Measurements from ENCODE around the gene CREB3L4. TPM values are rescaled to one million over a fixed set of nuclear protein-coding genes. Genes with fewer than 3 reads are reported as not detected.

CREB3L4 gene
- total RNA-seq, 2 experiments from 2014 or later, result 8.3 to 8.8 TPM

DNA sequence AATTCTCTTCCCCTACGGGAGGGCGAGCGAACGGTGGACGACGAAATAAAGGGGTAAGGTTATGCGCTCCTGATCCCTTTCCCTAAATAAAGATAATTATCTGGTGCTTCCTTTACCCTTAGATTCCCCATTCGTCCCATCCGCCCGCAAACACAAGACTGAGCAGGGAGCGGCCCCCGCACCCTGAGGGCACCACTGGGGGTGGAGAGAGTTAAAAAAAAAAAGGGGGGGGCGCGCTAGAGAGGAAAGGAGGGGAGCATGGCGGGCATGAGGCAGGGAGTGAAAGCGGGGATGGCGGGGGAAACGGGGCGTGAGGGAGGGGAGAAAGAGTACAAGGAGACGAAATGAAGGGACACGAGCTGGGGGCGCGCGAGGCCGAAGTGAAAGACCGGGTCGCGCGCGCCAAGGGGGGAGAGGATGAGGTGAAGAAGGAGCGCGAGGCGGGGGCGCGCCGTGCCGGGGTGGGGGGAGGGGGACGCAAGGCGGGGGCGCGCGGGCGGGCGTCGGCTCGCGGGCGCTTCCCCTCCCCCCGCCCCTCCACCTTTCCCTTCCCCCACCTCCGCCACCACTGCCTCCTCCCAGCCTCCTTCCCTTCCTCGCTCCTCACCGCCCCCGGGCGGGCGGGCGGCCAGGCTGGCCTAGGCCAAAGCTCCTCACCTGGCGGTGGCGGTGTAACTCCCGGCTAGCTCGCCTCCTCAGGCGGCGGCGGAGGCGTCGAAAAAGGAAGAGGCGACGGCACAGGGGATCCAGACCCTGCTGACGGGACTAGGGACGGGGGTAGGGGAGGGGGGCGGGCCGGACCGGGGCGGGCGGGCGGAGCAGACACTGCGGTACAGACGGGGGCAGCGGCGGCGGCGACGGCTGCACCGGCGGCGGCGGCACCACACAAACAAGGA lies 45.4 kb upstream of the CREB3L4 start:
- TF ChIP-seq, protein P1, sequence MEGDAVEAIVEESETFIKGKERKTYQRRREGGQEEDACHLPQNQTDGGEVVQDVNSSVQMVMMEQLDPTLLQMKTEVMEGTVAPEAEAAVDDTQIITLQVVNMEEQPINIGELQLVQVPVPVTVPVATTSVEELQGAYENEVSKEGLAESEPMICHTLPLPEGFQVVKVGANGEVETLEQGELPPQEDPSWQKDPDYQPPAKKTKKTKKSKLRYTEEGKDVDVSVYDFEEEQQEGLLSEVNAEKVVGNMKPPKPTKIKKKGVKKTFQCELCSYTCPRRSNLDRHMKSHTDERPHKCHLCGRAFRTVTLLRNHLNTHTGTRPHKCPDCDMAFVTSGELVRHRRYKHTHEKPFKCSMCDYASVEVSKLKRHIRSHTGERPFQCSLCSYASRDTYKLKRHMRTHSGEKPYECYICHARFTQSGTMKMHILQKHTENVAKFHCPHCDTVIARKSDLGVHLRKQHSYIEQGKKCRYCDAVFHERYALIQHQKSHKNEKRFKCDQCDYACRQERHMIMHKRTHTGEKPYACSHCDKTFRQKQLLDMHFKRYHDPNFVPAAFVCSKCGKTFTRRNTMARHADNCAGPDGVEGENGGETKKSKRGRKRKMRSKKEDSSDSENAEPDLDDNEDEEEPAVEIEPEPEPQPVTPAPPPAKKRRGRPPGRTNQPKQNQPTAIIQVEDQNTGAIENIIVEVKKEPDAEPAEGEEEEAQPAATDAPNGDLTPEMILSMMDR (IDR thresholded peaks at IDR 0.05), result no peak
- Mint-ChIP-seq H3K9me3 (no peaks in the 10 kb centered on the region), H3K4me3 (peak overlapping the region; percentile 95), H3K27me3 (no peaks in the 10 kb centered on the region), H3K36me3 (ENCODE audit: low read depth) (peaks cover 23% of the 10 kb centered on the region), H3K4me1 (ENCODE audit: low read depth) (peaks cover 41% of the 10 kb centered on the region), H3K27ac (peak overlapping the region; percentile 97)
- intact Hi-C loops (cut with micrococcal nuclease), result loop anchor here (5.0 kb wide), 1 partner anchor 115 kb away; no protein-coding TSS in a partner anchor
- ChIA-PET CTCF (interaction anchor here (0.9 to 5.9 kb wide), 9 partner anchors 12 to 126 kb away, joined by 3 to 46 read pairs (median 3); partner anchors contain the start of genes CREB3L4, DENND4B and JTB), POLR2A (interaction anchor here (0.5 to 9.9 kb wide), 25 partner anchors 9 to 387 kb away, joined by 3 to 126 read pairs (median 6); partner anchors contain the start of genes CREB3L4, CRTC2, DENND4B and JTB)
- DNase-seq, result peak; percentile 82
- peak; percentile 29 for ATAC-seq

DNA sequence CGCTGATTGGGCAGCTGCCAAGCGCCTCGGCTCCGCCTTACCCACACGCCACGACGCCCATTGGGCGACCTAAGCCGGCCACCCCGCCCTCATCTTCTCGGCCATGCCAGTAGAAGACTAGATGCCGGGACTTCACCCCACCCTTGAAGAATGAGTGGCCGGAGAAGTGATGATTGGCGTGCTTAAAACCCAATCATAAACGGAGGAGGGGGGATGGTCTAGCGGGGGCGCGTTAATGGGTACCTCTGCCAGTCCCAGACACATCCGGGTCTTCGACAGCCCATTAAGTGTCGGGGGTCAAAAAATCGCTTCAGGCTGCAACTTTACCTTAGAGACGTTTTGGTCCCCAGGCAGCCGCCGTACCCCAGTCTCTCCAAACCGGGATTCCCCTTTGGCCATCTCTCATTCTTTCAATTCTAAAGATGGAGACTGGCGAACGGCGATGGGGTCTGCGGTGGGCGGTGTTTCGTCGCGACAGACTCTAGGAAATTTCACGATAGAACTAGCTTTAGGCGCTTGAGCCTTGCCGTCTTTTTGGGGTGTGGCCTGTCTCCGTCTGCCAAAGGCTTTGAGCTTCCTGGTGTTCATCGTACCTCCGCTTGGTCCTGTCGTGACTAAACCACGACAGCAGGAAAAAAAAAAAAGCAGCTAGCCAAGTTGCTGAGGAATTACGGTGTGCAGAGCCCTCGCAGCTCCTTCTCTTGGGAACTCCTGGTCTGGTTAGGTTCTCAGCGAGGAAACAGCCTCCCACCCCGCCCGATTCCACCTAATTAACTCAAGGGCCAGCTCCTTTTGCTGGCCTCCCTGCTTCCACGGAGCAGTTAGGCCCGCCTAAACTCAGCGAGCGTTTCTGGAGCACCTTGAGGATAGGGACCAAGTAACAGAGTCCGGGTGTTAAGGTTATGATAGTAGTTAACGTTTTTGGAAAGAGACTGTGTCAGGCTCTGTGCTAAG lies 44.5 kb upstream of the CREB3L4 start, which contains the start of gene GATAD2B:
Gene GATAD2B, minus strand, starts transcription at position 1 of the 954 bp plus-strand sequence. CDS start 94,625 bp downstream, outside the sequence.
- CTCF ChIA-PET, result interaction anchor here (0.5 to 5.9 kb wide), 10 partner anchors 12 to 403 kb away, joined by 3 to 46 read pairs (median 3); partner anchors contain the start of genes CREB3L4, DENND4B and JTB
- intact Hi-C loops (cut with micrococcal nuclease), result loop anchor here (5.0 kb wide), 1 partner anchor 116 kb away; no protein-coding TSS in a partner anchor
- DNase-seq (peak; percentile 100), ATAC-seq (peak; percentile 93)
- H3K9me3 Mint-ChIP-seq, result no peaks in the 10 kb centered on the region
- H3K4me1 Mint-ChIP-seq (ENCODE audit: low read depth), result peaks cover 38% of the 10 kb centered on the region
- peak within 1 kb of the TSS; percentile 95 for H3K4me3 Mint-ChIP-seq
- no peaks in the 10 kb centered on the region for H3K27me3 Mint-ChIP-seq
- peak within 1 kb of the TSS; percentile 97 for H3K27ac Mint-ChIP-seq
- TF ChIP-seq, protein P1 (IDR thresholded peaks at IDR 0.05), result no peak
- POLR2A ChIA-PET, result interaction anchor here (0.6 to 9.9 kb wide), 24 partner anchors 9 to 1078 kb away, joined by 3 to 126 read pairs (median 4); partner anchors contain the start of genes CREB3L4, DENND4B, JTB and RPS27
- H3K36me3 Mint-ChIP-seq (ENCODE audit: low read depth), result peaks cover 18% of the 10 kb centered on the region

GRCh38 chr1:153926405-153926804 lies 41.3 kb upstream of the CREB3L4 start:
- intact Hi-C loops (cut with micrococcal nuclease), result no loop called here
- ChIA-PET CTCF (interaction anchor here (1.1 to 2.5 kb wide), 2 partner anchors 20 to 130 kb away, joined by 4 to 6 read pairs; partner anchors contain the start of gene DENND4B), POLR2A (interaction anchor here (1.6 to 9.9 kb wide), 2 partner anchors 16 to 40 kb away, joined by 5 to 126 read pairs; partner anchors contain the start of gene DENND4B)
- no peak overlapping the region for H3K27ac Mint-ChIP-seq
- DNase-seq (no peak), ATAC-seq (no peak)
- TF ChIP-seq, protein P1 (IDR thresholded peaks at IDR 0.05), result no peak
- H3K27me3 Mint-ChIP-seq, result no peaks in the 10 kb centered on the region
- no peaks in the 10 kb centered on the region for H3K9me3 Mint-ChIP-seq
- H3K4me3 Mint-ChIP-seq, result no peak overlapping the region
- H3K36me3 Mint-ChIP-seq (ENCODE audit: low read depth), result peaks cover 9% of the 10 kb centered on the region
- peaks cover 17% of the 10 kb centered on the region for H3K4me1 Mint-ChIP-seq (ENCODE audit: low read depth)

GRCh38 chr1:153928245-153928644 lies 39.5 kb upstream of the CREB3L4 start:
- H3K4me3 Mint-ChIP-seq, result no peak overlapping the region
- ATAC-seq, result peak; percentile 32
- CTCF ChIA-PET, result interaction anchor here (1.2 to 2.4 kb wide), 2 partner anchors 18 to 59 kb away, joined by 5 to 10 read pairs; partner anchors contain the start of gene DENND4B

More at GRCh38 chr1:153928245-153928644, 39.5 kb upstream of the CREB3L4 start:
- POLR2A ChIA-PET, result interaction anchor here (0.7 to 2.1 kb wide), 5 partner anchors 11 to 459 kb away, joined by 3 to 20 read pairs (median 8); partner anchors contain the start of genes DENND4B and RPS27
- H3K36me3 Mint-ChIP-seq (ENCODE audit: low read depth), result peaks cover 9% of the 10 kb centered on the region
- H3K4me1 Mint-ChIP-seq (ENCODE audit: low read depth), result peaks cover 16% of the 10 kb centered on the region
- TF ChIP-seq, protein P1 (IDR thresholded peaks at IDR 0.05), result no peak
- no peaks in the 10 kb centered on the region for H3K9me3 Mint-ChIP-seq
- DNase-seq, result no peak
- intact Hi-C loops (cut with micrococcal nuclease), result no loop called here
- H3K27me3 Mint-ChIP-seq, result no peaks in the 10 kb centered on the region
- peak overlapping the region; percentile 74 for H3K27ac Mint-ChIP-seq

Measured in activated CD8-positive, alpha-beta T cell treated with anti-CD3 and anti-CD28 coated beads for 36 hours (primary cell).